Right lobe of liver (tissue), 6 donors: Measurements from ENCODE around the gene HOATZ. TPM values are rescaled to one million over a fixed set of nuclear protein-coding genes. Genes with fewer than 3 reads are reported as not detected.

ENCODE experiments used
- ATAC-seq, 4 donors: fragments of 200-7000 bp; cut with Tn5 transposase; one replicate each; pipeline ENCODE4 v1.9.1; 2020; ENCODE audit warnings: mild to moderate bottlenecking in 4 of 4, moderate library complexity in 4 of 4
- DNase-seq, 3 donors: peaks; one replicate each; pipeline ENCODE4 v3.0.0-alpha.2; 2020
- H3K27ac ChIP-seq, 3 donors: fragments of 200-600 bp; one replicate each; pipeline ENCODE4 v1.8.0; 2022
- H3K27me3 ChIP-seq, 2 donors: fragments of 200-600 bp; one replicate each; pipeline ENCODE4 v1.8.0; 2022
- H3K36me3 ChIP-seq, 4 donors: fragments of 200-600 bp; sonication (generic) in 1 of 4; one replicate each; pipeline versions ENCODE4 v1.5.1 to v1.8.0; 2017 to 2022; ENCODE audit warnings: control low read depth in 1 of 4
- H3K4me1 ChIP-seq, 4 donors: fragments of 200-600 bp; sonication (generic) in 1 of 4; one replicate each; pipeline versions ENCODE4 v1.5.1 to v1.8.0; 2017 to 2022; ENCODE audit warnings: control low read depth in 1 of 4
- H3K4me3 ChIP-seq, 3 donors: fragments of 200-600 bp; one replicate each; pipeline ENCODE4 v1.8.0; 2022
- H3K9me3 ChIP-seq, 4 donors: fragments of 200-600 bp; sonication (generic) in 1 of 4; one replicate each; pipeline versions ENCODE4 v1.5.1 to v1.8.0; 2017 to 2022; ENCODE audit warnings: control low read depth in 1 of 4
- POLR2A ChIP-seq: fragments of 450-650 bp; IDR thresholded peaks from one replicate; pipeline ENCODE4 v1.6.1; 2017; ENCODE audit warnings: antibody characterized with exemption, mild to moderate bottlenecking
- WGBS: methylation state at CpG from one replicate; pipeline ENCODE4 v1.1.6; 2018; ENCODE audit warnings: low coverage, low lambda C conversion rate; ENCODE audit not compliant: insufficient coverage; ENCODE audit errors: missing lambda C conversion rate; 5-methylcytosine and 5-hydroxymethylcytosine counted together
- intact Hi-C, 2 donors: fragments of 100-400 bp; cut with DNase I; formaldehyde crosslinking; loops; one replicate each; pipeline versions ENCODE4 v1.11.2 to v1.14.1; 2022
- total RNA-seq, 6 experiments: library from RNA; depleted of rRNA in 2 of 6; stranded (reverse); fragments of >200 nt in 2 of 6; fragmentation: NEBNext Ultra II Directional in 3 of 6; extraction: Animal tissue kit (Norgen Biotek cat#: 25700) in 3 of 6; gene quantifications; one replicate each; pipeline versions ENCODE4 v1.1.0 to v1.2.4, GENCODE V29; 2016 to 2023
- TF ChIP-seq, protein P1 (sequence below), 4 donors: fragments of 200-600 bp in 3 of 4; fragments of 450-650 bp in 1 of 4; IDR thresholded peaks; one replicate each; pipeline versions ENCODE4 v1.5.1 to v1.8.0; 2016 to 2022; ENCODE audit warnings: antibody characterized with exemption in 4 of 4, mild to moderate bottlenecking in 2 of 4
- donor health status: DM: no; HTN: yes; CAD: no.
- donor health status: DM: no; HTN: no; CAD: no.
- donor health status: DM: no; HTN: no; CAD: no.
- donor health status: DM: no; HTN: yes; CAD: no.
- donor health status: DM: no; HTN: yes; CAD: no.

HOATZ gene
- total RNA-seq, 6 experiments from 2014 or later, result not detected

DNA sequence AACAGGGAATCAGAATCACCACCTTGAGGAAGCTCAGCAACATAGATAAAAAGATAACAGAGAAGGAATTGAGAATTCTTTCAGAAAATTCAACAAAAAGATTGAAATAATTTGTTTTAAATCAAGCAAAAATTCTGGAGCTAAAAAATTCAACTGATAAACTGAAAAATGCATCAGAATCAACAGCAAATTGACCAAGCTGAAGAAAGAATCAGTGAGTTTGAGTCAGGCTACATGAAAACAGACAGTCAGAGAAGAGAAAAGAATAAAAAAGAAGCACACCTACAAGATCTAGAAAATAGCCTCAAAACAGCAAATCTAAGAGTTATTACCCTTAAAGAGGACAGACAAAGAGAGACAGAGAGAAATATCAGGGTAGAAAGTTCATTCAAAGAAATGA is 31.1 kb upstream of the HOATZ start:
- ATAC-seq (no peak), DNase-seq (no peak)
- Histone ChIP-seq H3K9me3 (peaks cover 0 to 10% (median 0%) of the 10 kb centered on the region in 4 donors), H3K4me1 (no peaks in the 10 kb centered on the region), H3K27ac (no peak overlapping the region), H3K36me3 (no peaks in the 10 kb centered on the region), H3K27me3 (peaks cover 0 to 2% of the 10 kb centered on the region in 2 donors), H3K4me3 (no peak overlapping the region)
- no peak for TF ChIP-seq POLR2A
- TF ChIP-seq, protein P1, sequence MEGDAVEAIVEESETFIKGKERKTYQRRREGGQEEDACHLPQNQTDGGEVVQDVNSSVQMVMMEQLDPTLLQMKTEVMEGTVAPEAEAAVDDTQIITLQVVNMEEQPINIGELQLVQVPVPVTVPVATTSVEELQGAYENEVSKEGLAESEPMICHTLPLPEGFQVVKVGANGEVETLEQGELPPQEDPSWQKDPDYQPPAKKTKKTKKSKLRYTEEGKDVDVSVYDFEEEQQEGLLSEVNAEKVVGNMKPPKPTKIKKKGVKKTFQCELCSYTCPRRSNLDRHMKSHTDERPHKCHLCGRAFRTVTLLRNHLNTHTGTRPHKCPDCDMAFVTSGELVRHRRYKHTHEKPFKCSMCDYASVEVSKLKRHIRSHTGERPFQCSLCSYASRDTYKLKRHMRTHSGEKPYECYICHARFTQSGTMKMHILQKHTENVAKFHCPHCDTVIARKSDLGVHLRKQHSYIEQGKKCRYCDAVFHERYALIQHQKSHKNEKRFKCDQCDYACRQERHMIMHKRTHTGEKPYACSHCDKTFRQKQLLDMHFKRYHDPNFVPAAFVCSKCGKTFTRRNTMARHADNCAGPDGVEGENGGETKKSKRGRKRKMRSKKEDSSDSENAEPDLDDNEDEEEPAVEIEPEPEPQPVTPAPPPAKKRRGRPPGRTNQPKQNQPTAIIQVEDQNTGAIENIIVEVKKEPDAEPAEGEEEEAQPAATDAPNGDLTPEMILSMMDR (IDR thresholded peaks at IDR 0.05), result no peak
- intact Hi-C loops, result no loop called here

DNA sequence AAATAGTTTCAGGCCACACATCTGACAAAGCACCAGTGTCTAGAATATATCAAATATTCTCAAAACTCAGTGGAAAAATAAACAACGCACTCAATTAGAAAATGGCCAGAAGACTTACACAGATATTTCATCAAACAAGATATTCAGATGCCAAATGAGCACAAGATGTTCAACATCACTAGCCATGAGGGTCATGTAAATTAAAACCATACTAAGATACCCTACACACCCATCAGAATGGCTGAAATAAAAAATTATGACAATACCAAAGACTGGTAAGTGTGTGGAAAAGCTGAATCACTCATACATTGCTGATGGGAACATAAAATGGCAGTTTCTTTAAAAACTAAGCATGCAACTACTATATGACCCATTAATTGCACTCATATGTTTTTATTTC is 24.1 kb upstream of the HOATZ start:
- no peaks in the 10 kb centered on the region for H3K27me3 ChIP-seq
- no peaks in the 10 kb centered on the region for H3K36me3 ChIP-seq
- H3K27ac ChIP-seq, result no peak overlapping the region
- no peak overlapping the region for H3K4me3 ChIP-seq
- ATAC-seq, result no peak
- TF ChIP-seq, protein P1 (IDR thresholded peaks at IDR 0.05), result no peak
- no peak for TF ChIP-seq POLR2A
- peaks cover 0 to 10% (median 0%) of the 10 kb centered on the region in 4 donors for H3K9me3 ChIP-seq
- DNase-seq, result no peak
- no peaks in the 10 kb centered on the region for H3K4me1 ChIP-seq
- WGBS, result 80% methylated on average over 1 of the region's 1 CpG
- intact Hi-C loops, result no loop called here

DNA sequence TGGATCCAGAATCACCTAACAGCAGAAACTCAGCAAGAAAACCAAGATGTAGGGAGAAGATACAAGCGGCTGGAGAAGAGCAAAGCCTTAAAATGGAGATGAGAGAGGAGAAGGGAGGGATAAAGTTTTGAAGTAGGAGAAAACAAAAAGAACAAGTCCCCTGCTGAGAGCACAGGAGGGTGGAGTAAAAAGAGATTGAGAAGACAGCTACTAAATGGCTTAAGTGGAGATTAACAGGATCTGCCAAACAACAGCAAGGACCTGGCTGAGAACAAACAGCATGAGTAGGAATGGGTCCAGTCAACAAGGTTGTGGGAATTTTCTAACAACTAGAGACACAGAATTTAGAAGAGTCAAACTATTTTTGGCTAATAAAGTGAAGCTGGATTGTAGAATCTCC is 20.5 kb upstream of the HOATZ start:
- DNase-seq (no peak), ATAC-seq (no peak)
- Histone ChIP-seq H3K4me1 (no peaks in the 10 kb centered on the region), H3K9me3 (no peaks in the 10 kb centered on the region), H3K36me3 (no peaks in the 10 kb centered on the region), H3K27me3 (no peaks in the 10 kb centered on the region), H3K27ac (no peak overlapping the region), H3K4me3 (no peak overlapping the region)
- intact Hi-C loops, result no loop called here
- TF ChIP-seq, protein P1 (IDR thresholded peaks at IDR 0.05), result no peak
- TF ChIP-seq POLR2A, result no peak
- WGBS, result 38% methylated on average over 1 of the region's 1 CpG

DNA sequence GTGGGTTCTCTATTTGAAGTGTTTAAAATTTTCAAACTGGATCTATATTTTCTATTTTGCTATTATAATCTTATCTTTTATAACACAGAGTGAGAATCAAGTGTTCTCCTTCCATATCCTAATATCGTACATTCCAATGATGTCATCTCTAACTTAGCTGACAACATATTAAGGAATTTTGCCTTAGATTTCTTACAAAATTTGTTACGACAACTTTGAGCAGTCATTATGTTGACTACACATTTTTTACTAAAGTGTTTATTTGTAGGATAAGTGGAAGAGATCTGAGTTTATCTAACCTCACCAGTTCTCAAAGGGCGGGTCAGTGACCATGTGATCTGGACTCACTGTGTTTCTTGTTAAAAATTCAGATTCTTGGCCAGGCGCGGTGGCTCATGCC is 15.1 kb upstream of the HOATZ start:
- intact Hi-C loops, result no loop called here
- no peaks in the 10 kb centered on the region for H3K36me3 ChIP-seq
- no peak for ATAC-seq
- no peaks in the 10 kb centered on the region for H3K9me3 ChIP-seq
- TF ChIP-seq POLR2A, result no peak
- TF ChIP-seq, protein P1 (IDR thresholded peaks at IDR 0.05), result no peak
- no peak overlapping the region for H3K27ac ChIP-seq
- WGBS, result 55% methylated on average over 2 of the region's 5 CpGs
- H3K4me3 ChIP-seq, result no peak overlapping the region
- H3K27me3 ChIP-seq, result no peaks in the 10 kb centered on the region
- H3K4me1 ChIP-seq, result no peaks in the 10 kb centered on the region
- DNase-seq, result no peak

DNA sequence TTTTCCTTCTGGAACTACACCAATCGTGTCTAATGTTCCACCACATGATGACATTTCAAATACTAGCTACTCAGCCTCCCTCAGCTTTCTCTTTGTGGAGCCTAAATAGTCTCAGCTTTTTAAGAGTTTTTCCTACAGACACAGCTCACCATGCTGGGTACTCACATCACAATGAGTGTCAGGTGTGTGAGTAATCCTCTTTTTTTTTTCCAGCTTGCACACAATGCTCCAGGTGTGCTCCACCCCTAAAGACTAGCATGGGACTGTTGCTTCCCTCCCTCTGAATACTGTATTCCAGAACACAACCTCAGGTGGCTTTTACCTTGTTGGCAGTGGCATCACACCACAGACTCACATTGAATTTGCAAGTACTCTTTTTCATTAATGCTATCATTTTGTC is 14.1 kb upstream of the HOATZ start:
- H3K27ac ChIP-seq, result no peak overlapping the region
- WGBS, result 38% methylated on average over 1 of the region's 1 CpG
- no peak overlapping the region for H3K4me3 ChIP-seq
- H3K9me3 ChIP-seq, result no peaks in the 10 kb centered on the region
- no peaks in the 10 kb centered on the region for H3K4me1 ChIP-seq
- no peak for ATAC-seq
- intact Hi-C loops, result no loop called here
- TF ChIP-seq, protein P1 (IDR thresholded peaks at IDR 0.05), result no peak
- TF ChIP-seq POLR2A, result no peak
- H3K27me3 ChIP-seq, result no peaks in the 10 kb centered on the region
- no peak for DNase-seq
- H3K36me3 ChIP-seq, result no peaks in the 10 kb centered on the region
